ENCODE data around the gene SP140. TPM values are rescaled to one million over a fixed set of nuclear protein-coding genes. Genes with fewer than 3 reads are reported as not detected.

SP140 gene
- total and polyA plus RNA-seq, 2 experiments from 2014 or later: not detected

DNA sequence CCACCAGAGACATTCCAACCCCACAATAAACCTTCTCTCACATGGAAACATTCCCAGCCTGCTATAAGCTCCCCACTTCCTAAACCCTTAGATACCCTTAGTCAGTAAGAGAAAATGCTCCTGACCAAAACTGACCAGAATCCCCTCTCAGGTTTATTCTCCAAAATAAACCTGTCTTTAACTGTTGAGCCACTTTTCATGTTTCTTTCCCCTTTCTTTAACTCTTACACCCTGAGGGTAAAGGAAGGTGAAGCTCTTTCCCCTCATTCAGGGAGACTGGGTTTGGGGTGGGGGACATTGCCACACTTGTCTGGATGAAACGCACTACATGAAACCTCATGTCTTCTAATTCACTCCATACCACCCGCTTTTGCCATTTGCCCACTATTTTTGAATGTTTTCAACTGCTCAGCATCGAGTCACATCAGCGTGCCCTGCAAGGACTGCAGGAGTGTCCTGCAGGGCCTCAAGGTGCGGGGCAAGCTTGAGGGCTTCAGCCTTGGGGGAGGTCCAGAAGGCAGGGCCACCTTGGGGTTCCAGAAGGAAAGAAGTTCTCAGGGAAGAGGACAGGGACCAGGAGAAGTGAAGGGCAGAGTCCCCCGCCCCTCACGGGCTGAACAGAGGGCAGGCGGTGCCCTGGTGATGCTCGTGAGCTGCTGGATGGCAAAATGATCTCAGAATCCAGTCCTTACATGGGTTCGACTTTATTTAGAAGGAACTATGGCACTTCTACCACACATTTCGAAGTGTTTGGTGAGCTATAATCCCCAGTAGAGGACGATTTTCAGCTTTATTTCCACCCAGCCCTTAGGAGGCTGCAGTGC lies 97.2 kb downstream of the SP140 start:
- H3K4me3 ChIP-seq: no peak overlapping the region
- H2AFZ ChIP-seq: no peak overlapping the region
- H3K4me1 ChIP-seq (ENCODE audit: insufficient read depth): peaks cover 9% of the 10 kb centered on the region; the same call in 1 of the 2 replicates
- peaks cover 7% of the 10 kb centered on the region for H3K79me2 ChIP-seq (ENCODE audit: insufficient read depth)
- no peak overlapping the region for H3K9ac ChIP-seq
- TF ChIP-seq EZH2 (IDR thresholded peaks at IDR 0.05; ENCODE audit: insufficient read depth, poor library complexity, severe bottlenecking): no peak
- no peaks in the 10 kb centered on the region for H3K36me3 ChIP-seq (ENCODE audit: low read depth)
- in situ Hi-C loops (cut with MboI): no loop called here
- H4K20me1 ChIP-seq (ENCODE audit: insufficient read depth): no peaks in the 10 kb centered on the region
- no peaks in the 10 kb centered on the region for H3K27me3 ChIP-seq (replicated peaks; ENCODE audit: insufficient read depth)
- no peaks in the 10 kb centered on the region for H3F3A ChIP-seq (ENCODE audit: insufficient read depth)
- H3K9me2 ChIP-seq (ENCODE audit: insufficient read depth): no peaks in the 10 kb centered on the region
- H3K4me2 ChIP-seq (ENCODE audit: unreplicated experiment): no peak overlapping the region
- H3K27ac ChIP-seq: no peak overlapping the region
- WGBS, 2 experiments (ENCODE audit: low coverage in 1 of 2, low lambda C conversion rate in 2 of 2, missing lambda C conversion rate in 2 of 2): 69 to 77% methylated on average over 10 to 12 of the region's 12 CpGs
- no peak for DNase-seq
- H3K9me3 ChIP-seq (ENCODE audit: low read depth): no peaks in the 10 kb centered on the region

DNA sequence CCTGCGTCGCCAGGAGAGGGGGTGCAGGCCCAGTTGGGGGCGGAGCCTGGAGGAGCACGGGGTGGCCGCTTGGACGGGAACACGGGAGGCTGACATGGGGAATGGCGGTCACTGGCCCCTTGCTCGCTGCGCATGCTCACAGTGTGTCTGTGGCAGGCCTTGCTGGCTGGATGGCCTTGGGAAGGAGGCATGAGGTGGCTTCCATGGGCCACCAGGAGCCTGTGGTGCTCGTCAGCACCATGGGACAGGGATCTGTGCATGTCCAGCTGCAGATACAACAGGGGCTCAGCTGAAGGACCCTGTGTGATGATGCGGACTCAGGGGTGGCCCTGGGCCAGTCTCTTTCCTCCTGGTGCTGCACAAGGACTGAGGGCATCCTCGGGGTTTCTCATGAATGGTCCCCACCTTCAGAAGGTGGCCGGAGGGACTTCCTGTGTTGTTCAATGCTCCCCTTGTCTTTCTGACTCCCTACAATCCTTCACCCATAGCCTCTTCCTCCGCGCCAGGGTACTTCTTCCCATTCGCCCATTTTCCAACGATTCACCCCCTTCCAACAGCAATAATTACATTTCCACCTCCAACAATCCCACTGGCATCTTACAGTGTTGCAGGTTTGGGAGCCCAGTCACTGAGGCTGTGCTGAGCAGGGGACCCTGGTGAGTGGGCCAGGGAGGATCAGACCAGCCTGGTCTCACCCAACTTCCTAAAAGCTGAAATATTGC lies 98.0 kb downstream of the SP140 start:
- no peak for TF ChIP-seq EZH2phosphoT487 (IDR thresholded peaks at IDR 0.05; ENCODE audit: insufficient read depth, low read depth)
- TF ChIP-seq EZH2 (IDR thresholded peaks at IDR 0.05; ENCODE audit: insufficient read depth, poor library complexity, severe bottlenecking): no peak
- Histone ChIP-seq H2AFZ (no peak overlapping the region), H3K9ac (no peak overlapping the region), H3K9me3 (ENCODE audit: low read depth) (no peaks in the 10 kb centered on the region), H3K4me2 (ENCODE audit: unreplicated experiment) (no peak overlapping the region), H3K4me1 (ENCODE audit: insufficient read depth) (peaks cover 14% of the 10 kb centered on the region), H3K4me3 (no peak overlapping the region), H3K79me2 (ENCODE audit: insufficient read depth) (peaks cover 15% of the 10 kb centered on the region), H3K36me3 (ENCODE audit: low read depth) (0 out of 2 replicates have a peak, but pooled peaks cover 3% of the 10 kb centered on the region), H3F3A (ENCODE audit: insufficient read depth) (no peaks in the 10 kb centered on the region), H3K9me2 (ENCODE audit: insufficient read depth) (no peaks in the 10 kb centered on the region), H3K27ac (no peak overlapping the region), H3K27me3 (replicated peaks; ENCODE audit: insufficient read depth) (no peaks in the 10 kb centered on the region), H4K20me1 (ENCODE audit: insufficient read depth) (no peaks in the 10 kb centered on the region)
- peak; percentile 9 for DNase-seq
- WGBS, 2 experiments (ENCODE audit: low coverage in 1 of 2, low lambda C conversion rate in 2 of 2, missing lambda C conversion rate in 2 of 2): 77 to 83% methylated on average over 18 of the region's 18 CpGs
- in situ Hi-C loops (cut with MboI): no loop called here

DNA sequence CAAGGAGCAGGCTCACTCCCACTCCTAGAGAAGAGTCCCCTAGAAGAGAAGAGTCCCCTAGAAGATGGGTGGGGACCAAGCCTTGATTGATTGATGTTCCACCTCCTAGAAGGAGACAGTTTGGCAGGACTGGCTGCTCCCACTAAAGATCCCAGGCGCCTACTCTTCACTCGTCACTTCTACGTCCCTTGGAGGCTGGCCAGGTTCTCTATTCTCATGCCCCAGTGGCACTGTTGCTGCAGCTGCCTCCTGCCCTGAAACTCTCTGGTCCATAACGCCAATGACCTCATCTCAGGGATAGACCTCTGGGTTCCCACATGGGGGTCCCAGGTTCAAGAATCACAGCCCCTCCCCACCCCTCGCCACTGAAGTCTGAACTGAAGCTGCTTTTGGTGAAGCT lies 99.0 kb downstream of the SP140 start:
- H3K4me3 ChIP-seq: no peak overlapping the region
- peaks cover 25% of the 10 kb centered on the region for H3K79me2 ChIP-seq (ENCODE audit: insufficient read depth)
- in situ Hi-C loops (cut with MboI): no loop called here
- no peaks in the 10 kb centered on the region for H3F3A ChIP-seq (ENCODE audit: insufficient read depth)
- H3K9me2 ChIP-seq (ENCODE audit: insufficient read depth): no peaks in the 10 kb centered on the region
- no peak overlapping the region for H3K4me2 ChIP-seq (ENCODE audit: unreplicated experiment)
- H3K36me3 ChIP-seq (ENCODE audit: low read depth): 0 out of 2 replicates have a peak, but pooled peaks cover 3% of the 10 kb centered on the region
- no peaks in the 10 kb centered on the region for H4K20me1 ChIP-seq (ENCODE audit: insufficient read depth)
- no peak overlapping the region for H3K9ac ChIP-seq
- H3K27ac ChIP-seq: no peak overlapping the region
- no peak for TF ChIP-seq EZH2 (IDR thresholded peaks at IDR 0.05; ENCODE audit: insufficient read depth, poor library complexity, severe bottlenecking)
- DNase-seq: no peak
- H3K4me1 ChIP-seq (ENCODE audit: insufficient read depth): peaks cover 14% of the 10 kb centered on the region
- no peaks in the 10 kb centered on the region for H3K27me3 ChIP-seq (replicated peaks; ENCODE audit: insufficient read depth)
- no peaks in the 10 kb centered on the region for H3K9me3 ChIP-seq (ENCODE audit: low read depth)
- no peak overlapping the region for H2AFZ ChIP-seq
- WGBS, 2 experiments (ENCODE audit: low coverage in 1 of 2, low lambda C conversion rate in 2 of 2, missing lambda C conversion rate in 2 of 2): 65 to 77% methylated on average over 5 of the region's 5 CpGs

DNA sequence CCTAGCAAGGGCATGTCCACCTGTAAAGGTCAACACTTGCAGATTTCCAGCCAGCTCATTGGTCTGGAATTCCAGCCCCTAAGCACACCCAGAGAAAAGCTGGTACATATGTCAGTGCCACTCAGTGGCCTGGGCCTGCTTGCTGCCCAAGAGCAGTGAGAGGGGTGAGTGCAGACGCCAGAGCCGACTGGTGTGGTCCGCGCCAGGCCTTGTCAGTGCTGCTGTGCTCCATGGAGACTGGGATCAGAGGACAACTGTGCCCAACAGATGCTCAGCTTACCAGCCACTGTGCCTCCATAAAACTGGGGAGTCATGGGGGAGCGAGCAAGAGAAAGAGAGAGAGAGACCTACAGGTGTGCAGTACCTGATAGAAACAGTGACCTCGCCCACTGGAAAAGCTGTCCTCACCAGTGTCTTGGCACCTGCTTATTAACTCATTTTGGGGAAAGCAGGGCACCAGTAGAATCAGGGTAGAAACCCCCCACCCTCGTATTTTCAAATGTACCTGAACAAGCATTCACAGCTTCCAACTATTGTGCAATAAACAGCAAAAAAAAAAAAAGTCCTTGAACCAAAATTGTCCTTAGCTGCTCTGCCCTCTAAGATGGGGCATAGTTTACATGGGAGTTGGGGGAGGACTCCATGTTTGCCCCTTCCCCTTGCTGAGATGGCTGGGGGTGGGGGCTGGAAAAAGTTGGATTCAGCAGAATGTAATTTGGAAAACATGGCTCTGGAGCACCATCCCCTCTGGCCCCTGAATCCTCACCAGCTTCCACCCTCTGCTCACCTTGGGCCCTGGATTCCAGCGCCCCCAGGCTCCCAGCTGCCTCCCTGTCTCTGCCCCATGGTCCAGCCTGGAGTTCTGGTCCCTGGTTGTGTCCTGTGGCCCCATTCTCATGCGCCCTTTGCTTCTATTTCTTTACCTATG lies 100.0 kb downstream of the SP140 start:
- DNase-seq: no peak
- Histone ChIP-seq H3K9me3 (ENCODE audit: low read depth) (no peaks in the 10 kb centered on the region), H3K9ac (no peak overlapping the region), H3F3A (ENCODE audit: insufficient read depth) (no peaks in the 10 kb centered on the region), H3K79me2 (ENCODE audit: insufficient read depth) (peaks cover 35% of the 10 kb centered on the region), H3K4me1 (ENCODE audit: insufficient read depth) (peaks cover 14% of the 10 kb centered on the region), H3K4me3 (no peak overlapping the region), H3K9me2 (ENCODE audit: insufficient read depth) (no peaks in the 10 kb centered on the region), H3K36me3 (ENCODE audit: low read depth) (0 out of 2 replicates have a peak, but pooled peaks cover 3% of the 10 kb centered on the region), H4K20me1 (ENCODE audit: insufficient read depth) (no peaks in the 10 kb centered on the region), H3K4me2 (ENCODE audit: unreplicated experiment) (no peak overlapping the region), H2AFZ (no peak overlapping the region), H3K27ac (no peak overlapping the region), H3K27me3 (replicated peaks; ENCODE audit: insufficient read depth) (no peaks in the 10 kb centered on the region)
- 89 to 96% methylated on average over 9 of the region's 9 CpGs for WGBS, 2 experiments (ENCODE audit: low coverage in 1 of 2, low lambda C conversion rate in 2 of 2, missing lambda C conversion rate in 2 of 2)
- in situ Hi-C loops (cut with MboI): no loop called here
- TF ChIP-seq EZH2phosphoT487 (IDR thresholded peaks at IDR 0.05; ENCODE audit: insufficient read depth, low read depth) (no peak), EZH2 (IDR thresholded peaks at IDR 0.05; ENCODE audit: insufficient read depth, poor library complexity, severe bottlenecking) (no peak)

All from GM23248 (cell line).